ENCODE results near the gene CCDC194. TPM values are rescaled to one million over a fixed set of nuclear protein-coding genes. Genes with fewer than 3 reads are reported as not detected.
A peak's percentile ranks its signal among the peaks of the same experiment; 100 is the strongest.

CCDC194 gene
- total RNA-seq, 1 experiment from 2014 or later = not detected

- BruUV-seq (replicated peaks) = no TSS peak
- no peaks in the 10 kb centered on the region for H3K27me3 ChIP-seq (replicated peaks; ENCODE audit: insufficient read depth, low read depth, low read length, poor library complexity)
- no peaks in the 10 kb centered on the region for H3K36me3 ChIP-seq (ENCODE audit: insufficient read depth, low read length, poor library complexity, severe bottlenecking)
- TF ChIP-seq EZH2 (IDR thresholded peaks at IDR 0.05; ENCODE audit: borderline replicate concordance, low read depth, low read length, poor library complexity, severe bottlenecking) = no peak
- no peak for TF ChIP-seq CTCF (conservative IDR thresholded peaks at IDR 0.05; ENCODE audit: low read depth, low read length)
- H3K4me1 ChIP-seq (ENCODE audit: insufficient read depth, low read length, poor library complexity, severe bottlenecking) = peaks cover 13% of the 10 kb centered on the region
- no peak for DNase-seq (ENCODE audit: low spot score)
- intact Hi-C loops (cut with micrococcal nuclease; ENCODE audit: unreplicated experiment) = no loop called here
- no peak overlapping the region for H3K4me3 ChIP-seq (ENCODE audit: low read depth, low read length, poor library complexity, severe bottlenecking)
- POLR2A ChIA-PET (ENCODE audit: low non-redundant PET) = no interaction called here
- CTCF ChIA-PET = no interaction called here
- peak overlapping the region; percentile 62 for H3K27ac ChIP-seq (ENCODE audit: low read depth, low read length, poor library complexity, severe bottlenecking)
- H3K9me3 ChIP-seq (ENCODE audit: low read depth, low read length, poor library complexity, severe bottlenecking) = no peaks in the 10 kb centered on the region
These were observed 12.3 kb upstream of the CCDC194 start for GRCh38 chr19:17406046-17406886.

DNA sequence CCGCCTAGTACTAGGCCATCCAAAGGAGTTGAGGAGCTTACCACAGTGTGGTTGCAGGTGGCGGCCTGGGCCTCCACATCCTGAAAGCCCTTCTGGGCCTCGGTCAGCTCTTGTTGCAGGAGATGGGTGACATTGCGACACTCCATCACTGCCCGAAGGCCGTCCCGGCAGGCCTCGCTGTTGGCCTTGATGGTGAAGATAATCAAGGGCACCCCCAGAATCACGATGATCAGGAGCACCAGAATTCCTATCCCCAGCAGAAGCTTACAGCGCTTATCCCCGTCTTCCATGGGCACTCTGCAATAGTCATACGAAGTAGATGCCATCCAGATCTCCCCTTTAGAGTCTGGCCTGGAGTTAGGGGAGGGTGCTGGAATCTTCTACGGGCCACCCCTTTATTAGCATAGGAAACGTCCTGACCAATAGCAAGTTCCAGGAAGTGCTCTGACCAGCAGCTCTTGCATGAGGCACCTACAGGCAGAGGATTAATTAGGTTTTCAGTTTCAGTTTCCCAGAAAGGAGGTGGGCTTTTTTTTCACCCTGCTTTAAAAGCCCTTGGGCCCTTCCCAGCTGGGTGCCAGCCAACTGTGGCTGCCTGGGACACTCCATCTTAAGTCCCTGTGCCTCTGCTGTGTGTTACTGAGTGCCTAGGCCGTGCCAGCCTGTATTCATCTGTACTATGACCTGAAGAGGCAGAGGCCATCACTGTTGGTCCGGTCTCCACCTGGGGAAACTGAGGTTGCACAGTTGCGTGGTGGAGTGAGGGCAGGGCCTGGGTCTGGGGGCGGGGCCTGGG is 11.5 kb upstream of the CCDC194 start, which contains the start of gene BST2:
TSS of gene BST2 (minus strand) at position 381 of the 796 bp plus-strand sequence. CDS start at position 326, 55 bp downstream.
- intact Hi-C loops (cut with micrococcal nuclease; ENCODE audit: unreplicated experiment) = no loop called here
- peak within 1 kb of the TSS; percentile 62 for H3K27ac ChIP-seq (ENCODE audit: low read depth, low read length, poor library complexity, severe bottlenecking)
- ChIA-PET CTCF (no interaction called here), POLR2A (ENCODE audit: low non-redundant PET) (no interaction called here)
- peak; percentile 50 for DNase-seq (ENCODE audit: low spot score)
- no peaks in the 10 kb centered on the region for H3K36me3 ChIP-seq (ENCODE audit: insufficient read depth, low read length, poor library complexity, severe bottlenecking)
- TF ChIP-seq CTCF (conservative IDR thresholded peaks at IDR 0.05; ENCODE audit: low read depth, low read length) (no peak), EZH2 (IDR thresholded peaks at IDR 0.05; ENCODE audit: borderline replicate concordance, low read depth, low read length, poor library complexity, severe bottlenecking) (no peak)
- no TSS peak for BruUV-seq (replicated peaks)
- H3K4me1 ChIP-seq (ENCODE audit: insufficient read depth, low read length, poor library complexity, severe bottlenecking) = peaks cover 13% of the 10 kb centered on the region
- no peak within 1 kb of the TSS for H3K4me3 ChIP-seq (ENCODE audit: low read depth, low read length, poor library complexity, severe bottlenecking)
- H3K9me3 ChIP-seq (ENCODE audit: low read depth, low read length, poor library complexity, severe bottlenecking) = no peaks in the 10 kb centered on the region
- H3K27me3 ChIP-seq (replicated peaks; ENCODE audit: insufficient read depth, low read depth, low read length, poor library complexity) = no peaks in the 10 kb centered on the region

GRCh38 chr19:17404621-17405249 is 10.7 kb upstream of the CCDC194 start:
- intact Hi-C loops (cut with micrococcal nuclease; ENCODE audit: unreplicated experiment) = no loop called here
- Histone ChIP-seq H3K36me3 (ENCODE audit: insufficient read depth, low read length, poor library complexity, severe bottlenecking) (no peaks in the 10 kb centered on the region), H3K4me1 (ENCODE audit: insufficient read depth, low read length, poor library complexity, severe bottlenecking) (peaks cover 13% of the 10 kb centered on the region), H3K27ac (ENCODE audit: low read depth, low read length, poor library complexity, severe bottlenecking) (peak overlapping the region; percentile 62), H3K4me3 (ENCODE audit: low read depth, low read length, poor library complexity, severe bottlenecking) (no peak overlapping the region), H3K9me3 (ENCODE audit: low read depth, low read length, poor library complexity, severe bottlenecking) (no peaks in the 10 kb centered on the region), H3K27me3 (replicated peaks; ENCODE audit: insufficient read depth, low read depth, low read length, poor library complexity) (no peaks in the 10 kb centered on the region)
- ChIA-PET POLR2A (ENCODE audit: low non-redundant PET) (no interaction called here), CTCF (no interaction called here)
- BruUV-seq (replicated peaks) = no TSS peak
- TF ChIP-seq EZH2 (IDR thresholded peaks at IDR 0.05; ENCODE audit: borderline replicate concordance, low read depth, low read length, poor library complexity, severe bottlenecking) (no peak), CTCF (conservative IDR thresholded peaks at IDR 0.05; ENCODE audit: low read depth, low read length) (no peak)
- DNase-seq (ENCODE audit: low spot score) = no peak
